GM15510 (cell line): ENCODE data around the gene MTF1.

ENCODE experiments used
- POLR2A ChIP-seq: IDR thresholded peaks from 3 replicates; pipeline ENCODE4 v1.6.1; 2011; ENCODE audit warnings: borderline replicate concordance; ENCODE audit not compliant: insufficient read length; ENCODE audit errors: extremely low read depth

MTF1 gene

GRCh38 chr1:37792943-37793686 lies 66.3 kb downstream of the MTF1 start:
- TF ChIP-seq POLR2A = no peak

- no peak for TF ChIP-seq POLR2A
Observed at GRCh38 chr1:37782491-37782890, 76.9 kb downstream of the MTF1 start.

GRCh38 chr1:37778654-37779053 lies 80.7 kb downstream of the MTF1 start:
- TF ChIP-seq POLR2A = no peak

- no peak for TF ChIP-seq POLR2A
Observed at GRCh38 chr1:37776946-37777516, 82.4 kb downstream of the MTF1 start.

- TF ChIP-seq POLR2A = no peak
Observed at GRCh38 chr1:37767488-37767887, 91.9 kb downstream of the MTF1 start.

GRCh38 chr1:37765916-37766664 lies 93.3 kb downstream of the MTF1 start:
- no peak for TF ChIP-seq POLR2A

GRCh38 chr1:37764888-37765441 lies 94.4 kb downstream of the MTF1 start, which contains the start of gene EPHA10:
Gene EPHA10, minus strand, starts transcription at chr1:37765120. Its CDS starts 54 bp downstream, at chr1:37765066.
- no peak for TF ChIP-seq POLR2A

- TF ChIP-seq POLR2A = no peak
Observed at GRCh38 chr1:37764414-37764825, 95.0 kb downstream of the MTF1 start.

GRCh38 chr1:37763791-37764413 lies 95.5 kb downstream of the MTF1 start:
- no peak for TF ChIP-seq POLR2A

GRCh38 chr1:37762516-37762915 lies 96.9 kb downstream of the MTF1 start:
- no peak for TF ChIP-seq POLR2A

GRCh38 chr1:37761416-37762095 lies 97.8 kb downstream of the MTF1 start:
- TF ChIP-seq POLR2A = no peak
